Mesodermal cell (in vitro differentiated cells): ENCODE results near the gene UQCRH.
"Not testable (repeated sequence)": the region's sequence is repeated elsewhere in the genome, so short reads cannot be mapped to it uniquely, and the experiment has no call there.

ENCODE experiments used
- H3K27ac ChIP-seq: 2 replicates; pipeline ENCODE4 v1.7.0; 2013; ENCODE audit warnings: mild to moderate bottlenecking, low read depth, low read length, moderate library complexity; ENCODE audit not compliant: severe bottlenecking
- H3K36me3 ChIP-seq: 2 replicates; pipeline ENCODE4 v1.7.1; 2013; ENCODE audit warnings: mild to moderate bottlenecking, low read length, moderate library complexity; ENCODE audit not compliant: control insufficient read depth, insufficient read depth
- H3K4me1 ChIP-seq: one replicate; pipeline ENCODE4 v1.7.1; 2013; ENCODE audit warnings: mild to moderate bottlenecking, low read length; ENCODE audit not compliant: insufficient read depth, control insufficient read depth, poor library complexity, severe bottlenecking
- H3K4me3 ChIP-seq: 2 replicates; pipeline ENCODE4 v1.7.0; 2013; ENCODE audit warnings: low read length, control low read depth, mild to moderate bottlenecking; ENCODE audit not compliant: insufficient read depth, poor library complexity, severe bottlenecking; ENCODE audit errors: extremely low read depth
- H3K9me3 ChIP-seq: 2 replicates; pipeline ENCODE4 v1.7.1; 2013; ENCODE audit warnings: mild to moderate bottlenecking, low read length, moderate library complexity; ENCODE audit not compliant: control insufficient read depth
- WGBS, 2 experiments: methylation state at CpG; one replicate each; pipeline ENCODE4 v1.1.5; 2013; ENCODE audit warnings: missing lambda C conversion rate in 2 of 2; ENCODE audit not compliant: insufficient coverage in 2 of 2; 5-methylcytosine and 5-hydroxymethylcytosine counted together

Gene UQCRH

DNA sequence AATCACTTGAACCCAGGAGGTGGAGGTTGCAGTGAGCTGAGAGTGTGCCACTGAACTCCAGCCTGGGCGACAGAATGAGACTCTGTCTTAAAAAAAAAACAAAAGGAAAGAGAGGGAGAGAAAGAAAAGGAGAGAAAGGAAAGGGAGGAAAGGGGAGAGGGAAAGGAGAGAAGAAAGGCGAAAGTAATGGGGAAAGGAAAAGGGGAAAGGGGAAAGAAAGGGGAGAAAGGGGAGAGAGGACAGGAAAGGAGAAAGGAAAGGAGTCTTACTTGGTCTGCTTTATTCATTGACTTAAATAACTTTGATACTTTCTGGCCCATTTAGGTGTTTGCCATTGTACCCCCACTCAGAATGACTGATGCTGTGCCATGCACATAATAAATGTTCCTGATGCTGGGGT lies 48.9 kb downstream of the UQCRH start:
- WGBS, 2 experiments = 85 to 97% methylated on average over 2 of the region's 2 CpGs
- H3K36me3 ChIP-seq = peaks cover 94% of the 10 kb centered on the region
- H3K27ac ChIP-seq = no peak overlapping the region
- H3K4me1 ChIP-seq = no peaks in the 10 kb centered on the region
- H3K9me3 ChIP-seq = no peaks in the 10 kb centered on the region
- H3K4me3 ChIP-seq = no peak overlapping the region

DNA sequence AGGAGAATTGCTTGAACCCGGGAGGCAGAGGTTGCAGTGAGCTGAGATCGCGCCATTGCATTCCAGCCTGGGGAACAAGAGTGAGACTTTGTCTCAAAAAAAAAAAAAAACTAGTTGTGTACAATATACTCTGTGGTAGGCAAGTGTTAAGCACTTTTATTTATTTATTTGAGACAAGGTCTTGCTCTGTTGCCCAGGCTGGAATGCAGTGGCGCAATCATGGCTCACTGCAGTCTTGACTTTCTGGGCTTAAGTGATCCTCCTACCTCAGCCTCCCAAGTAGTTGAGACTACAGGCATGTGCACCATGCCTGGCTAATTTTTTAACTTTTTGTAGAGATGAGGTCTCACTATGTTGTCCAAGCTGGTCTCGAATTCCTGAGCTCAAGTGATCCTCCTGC lies 52.4 kb downstream of the UQCRH start:
- H3K4me3 ChIP-seq, H3K4me1 ChIP-seq, H3K9me3 ChIP-seq, H3K27ac ChIP-seq: not testable (repeated sequence)
- peaks cover 83% of the 10 kb centered on the region for H3K36me3 ChIP-seq
- WGBS, 2 experiments = 92 to 98% methylated on average over 4 to 5 of the region's 5 CpGs

DNA sequence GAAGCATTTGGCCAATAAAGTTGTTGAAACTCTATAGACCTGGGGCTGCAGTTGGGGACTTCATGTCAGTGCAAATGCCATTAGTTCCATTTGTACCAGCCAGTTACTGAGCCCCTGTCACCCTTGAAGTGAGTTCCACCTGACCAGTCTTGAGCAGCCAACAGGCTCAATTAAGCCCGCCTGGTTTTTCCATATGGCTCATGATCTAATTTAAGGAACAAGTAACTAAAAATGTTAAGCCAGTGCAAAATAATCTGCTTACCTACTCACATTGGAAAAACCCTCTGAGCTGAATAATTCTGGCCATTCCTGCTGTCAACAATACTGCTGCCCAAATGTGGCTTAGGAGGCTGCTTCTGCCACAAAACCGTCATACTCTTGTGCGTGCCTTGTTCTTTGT lies 58.7 kb downstream of the UQCRH start:
- no peaks in the 10 kb centered on the region for H3K9me3 ChIP-seq
- 100% methylated on average over 2 to 3 of the region's 3 CpGs for WGBS, 2 experiments
- H3K27ac ChIP-seq = no peak overlapping the region

DNA sequence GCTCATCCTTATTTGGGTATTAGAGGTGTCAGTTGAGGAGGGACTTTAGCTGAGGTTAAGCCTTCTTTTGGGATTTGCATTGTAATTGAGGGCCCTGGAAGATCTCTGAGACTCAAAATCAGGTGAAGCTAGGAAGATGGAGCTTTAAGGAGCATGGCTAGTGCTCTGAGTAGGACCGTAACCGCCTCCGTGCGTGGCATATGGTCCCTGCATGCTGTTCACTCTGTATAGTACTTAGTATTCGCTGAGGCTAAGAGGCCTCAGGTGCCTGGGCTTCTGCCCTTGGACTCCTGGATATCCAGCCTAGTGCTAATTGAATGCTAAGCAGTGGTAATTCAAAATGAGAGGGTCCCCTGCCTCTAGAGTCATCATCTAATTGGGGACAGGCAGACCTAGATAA lies 59.6 kb downstream of the UQCRH start:
- Histone ChIP-seq H3K4me3 (no peak overlapping the region), H3K36me3 (peaks cover 77% of the 10 kb centered on the region), H3K4me1 (no peaks in the 10 kb centered on the region), H3K9me3 (no peaks in the 10 kb centered on the region), H3K27ac (no peak overlapping the region)
- WGBS, 2 experiments = 91 to 95% methylated on average over 5 of the region's 5 CpGs

More for the DNA sequence above, 58.7 kb downstream of the UQCRH start:
- H3K36me3 ChIP-seq = peaks cover 78% of the 10 kb centered on the region
- no peaks in the 10 kb centered on the region for H3K4me1 ChIP-seq
- H3K4me3 ChIP-seq = no peak overlapping the region

DNA sequence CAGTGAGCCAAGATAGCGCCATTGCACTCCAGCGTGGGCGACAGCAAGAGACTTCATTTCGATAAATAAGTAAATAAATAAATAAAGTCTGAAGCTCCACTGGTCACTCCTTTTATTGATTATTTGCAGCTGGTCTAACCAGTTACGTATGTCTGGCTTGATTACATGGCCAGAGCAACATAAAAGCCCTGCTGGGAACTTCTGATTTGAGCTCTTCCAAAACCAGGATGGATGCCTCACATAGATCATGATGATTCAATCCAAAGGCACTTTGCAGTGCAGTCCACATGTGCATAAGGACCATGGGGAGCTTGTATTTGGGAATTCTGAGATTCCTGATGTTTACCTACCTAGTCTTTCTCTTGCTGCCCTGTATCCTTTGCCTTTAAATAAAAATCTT lies 61.1 kb downstream of the UQCRH start:
- Histone ChIP-seq H3K9me3 (no peaks in the 10 kb centered on the region), H3K4me3 (no peak overlapping the region), H3K36me3 (peaks cover 73% of the 10 kb centered on the region), H3K27ac (no peak overlapping the region), H3K4me1 (no peaks in the 10 kb centered on the region)
- 98 to 100% methylated on average over 1 to 5 of the region's 5 CpGs for WGBS, 2 experiments

DNA sequence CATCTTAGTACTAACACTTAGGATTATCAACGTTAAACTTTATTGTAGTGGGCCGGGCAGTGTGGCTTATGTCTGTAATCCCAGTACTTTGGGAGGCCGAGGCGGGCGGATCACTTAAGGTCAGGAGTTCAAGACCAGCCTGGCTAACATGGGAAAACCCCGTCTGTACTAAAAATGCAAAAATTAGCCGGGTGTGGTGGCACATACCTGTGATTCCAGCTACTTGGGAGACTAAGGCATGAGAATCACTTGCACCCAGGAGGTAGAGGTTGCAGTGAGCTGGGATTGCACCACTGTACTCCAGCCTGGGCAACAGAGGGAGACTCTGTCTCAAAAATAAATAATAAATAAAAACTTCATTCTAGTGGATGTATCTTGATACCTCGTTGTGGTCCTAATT lies 62.3 kb downstream of the UQCRH start:
- H3K36me3 ChIP-seq = peaks cover 67% of the 10 kb centered on the region
- 100% methylated on average over 2 to 6 of the region's 8 CpGs for WGBS, 2 experiments
- H3K4me1 ChIP-seq = not testable (repeated sequence)

More for the DNA sequence above, 62.3 kb downstream of the UQCRH start:
- not testable (repeated sequence) for H3K27ac ChIP-seq, H3K4me3 ChIP-seq, H3K9me3 ChIP-seq
